GM23338 (cell line): Measurements from ENCODE around the gene GRK2.

Experiments used
- CTCF ChIP-seq, 2 experiments: fragments of 200-600 bp in 1 of 2; sonication (generic) in 1 of 2; conservative IDR thresholded peaks; 2 replicates each; pipeline versions ENCODE4 v1.5.1 to v1.6.1; 2016 to 2017; ENCODE audit warnings: antibody characterized with exemption in 2 of 2, low read depth in 2 of 2, mild to moderate bottlenecking in 2 of 2, moderate library complexity in 1 of 2
- REST ChIP-seq: IDR thresholded peaks from one replicate; pipeline ENCODE4 v1.6.1; 2018; ENCODE audit warnings: antibody characterized with exemption; ENCODE audit not compliant: unreplicated experiment

- TF ChIP-seq CTCF (conservative IDR thresholded peaks at IDR 0.05; ENCODE audit: low read depth in 2 of 2) (0 out of 4 replicates have a peak, but pooled peaks of 1 of the 2 experiments have one; percentile 4), REST (no peak)
Measured at GRCh38 chr11:67281552-67282150, 15.4 kb downstream of the GRK2 start.
